ENCODE data around the gene CCDC116. TPM values are rescaled to one million over a fixed set of nuclear protein-coding genes. Genes with fewer than 3 reads are reported as not detected.

Gene CCDC116
- total RNA-seq, 4 donors from 2014 or later: 0.31 to 0.46 (median 0.36) TPM; not detected in 1

- TF ChIP-seq CTCF (IDR thresholded peaks at IDR 0.05): no peak
- no peak for ATAC-seq (ENCODE audit: low FRiP score)
Observed at GRCh38 chr22:21623648-21623970, 9.0 kb upstream of the CCDC116 start.

GRCh38 chr22:21624120-21624879, 8.3 kb upstream of the CCDC116 start:
- no peak for ATAC-seq (ENCODE audit: low FRiP score)
- no peak for DNase-seq (ENCODE audit: low spot score)
- TF ChIP-seq CTCF (IDR thresholded peaks at IDR 0.05): no peak

More at GRCh38 chr22:21623648-21623970, 9.0 kb upstream of the CCDC116 start:
- no peak for DNase-seq (ENCODE audit: low spot score)

- DNase-seq (ENCODE audit: low spot score) (no peak), ATAC-seq (ENCODE audit: low FRiP score) (no peak)
- no peak for TF ChIP-seq CTCF (IDR thresholded peaks at IDR 0.05)
Observed at GRCh38 chr22:21624880-21625791, 7.4 kb upstream of the CCDC116 start.

- DNase-seq (ENCODE audit: low spot score): no peak
- no peak for TF ChIP-seq CTCF (IDR thresholded peaks at IDR 0.05)
- no peak for ATAC-seq (ENCODE audit: low FRiP score)
Observed at GRCh38 chr22:21626073-21626734, 6.4 kb upstream of the CCDC116 start.

- DNase-seq (ENCODE audit: low spot score) (no peak), ATAC-seq (ENCODE audit: low FRiP score) (no peak)
- no peak for TF ChIP-seq CTCF (IDR thresholded peaks at IDR 0.05)
Observed at GRCh38 chr22:21626735-21627469, 5.7 kb upstream of the CCDC116 start.

- no peak for ATAC-seq (ENCODE audit: low FRiP score)
- no peak for TF ChIP-seq CTCF (IDR thresholded peaks at IDR 0.05)
- DNase-seq (ENCODE audit: low spot score): no peak
Observed at GRCh38 chr22:21628386-21629254, 3.9 kb upstream of the CCDC116 start.
